Measurements from ENCODE around the gene ATG9B.
"Not testable (repeated sequence)": the region's sequence is repeated elsewhere in the genome, so short reads cannot be mapped to it uniquely, and the experiment has no call there.

The ATG9B gene

GRCh38 chr7:151053751-151054150, 29.5 kb upstream of the ATG9B start:
- TF ChIP-seq ZNF274 (IDR thresholded peaks at IDR 0.05; ENCODE audit: low read depth, low read length): no peak
- H3K4me3 ChIP-seq (ENCODE audit: low read length): no peak overlapping the region

- no peak overlapping the region for H3K4me3 ChIP-seq (ENCODE audit: low read length)
- no peak for TF ChIP-seq ZNF274 (IDR thresholded peaks at IDR 0.05; ENCODE audit: low read depth, low read length)
Observed at GRCh38 chr7:151053096-151053495, 28.8 kb upstream of the ATG9B start.

GRCh38 chr7:151051108-151051507, 26.8 kb upstream of the ATG9B start:
- TF ChIP-seq ZNF274 (IDR thresholded peaks at IDR 0.05; ENCODE audit: low read depth, low read length): no peak
- H3K4me3 ChIP-seq (ENCODE audit: low read length): no peak overlapping the region

- H3K4me3 ChIP-seq (ENCODE audit: low read length): no peak overlapping the region
- no peak for TF ChIP-seq ZNF274 (IDR thresholded peaks at IDR 0.05; ENCODE audit: low read depth, low read length)
Observed at GRCh38 chr7:151048911-151049463, 24.7 kb upstream of the ATG9B start.

GRCh38 chr7:151047976-151048815, 23.9 kb upstream of the ATG9B start, which contains the start of gene ASIC3:
Gene ASIC3, plus strand, starts transcription at chr7:151048531. Its CDS starts 355 bp downstream, at chr7:151048886.
- TF ChIP-seq ZNF274 (IDR thresholded peaks at IDR 0.05; ENCODE audit: low read depth, low read length): no peak
- H3K4me3 ChIP-seq (ENCODE audit: low read length): no peak within 1 kb of the TSS

GRCh38 chr7:151046603-151047573, 22.6 kb upstream of the ATG9B start:
- no peak for TF ChIP-seq ZNF274 (IDR thresholded peaks at IDR 0.05; ENCODE audit: low read depth, low read length)
- no peak overlapping the region for H3K4me3 ChIP-seq (ENCODE audit: low read length)

- TF ChIP-seq ZNF274 (IDR thresholded peaks at IDR 0.05; ENCODE audit: low read depth, low read length): no peak
Observed at GRCh38 chr7:151045967-151046366, 21.7 kb upstream of the ATG9B start.

GRCh38 chr7:151045262-151045661, 21.0 kb upstream of the ATG9B start:
- H3K4me3 ChIP-seq (ENCODE audit: low read length): no peak overlapping the region
- no peak for TF ChIP-seq ZNF274 (IDR thresholded peaks at IDR 0.05; ENCODE audit: low read depth, low read length)

More at GRCh38 chr7:151045967-151046366, 21.7 kb upstream of the ATG9B start:
- H3K4me3 ChIP-seq (ENCODE audit: low read length): no peak overlapping the region

- no peak for TF ChIP-seq ZNF274 (IDR thresholded peaks at IDR 0.05; ENCODE audit: low read depth, low read length)
- H3K4me3 ChIP-seq (ENCODE audit: low read length): no peak overlapping the region
Observed at GRCh38 chr7:151043959-151044358, 19.7 kb upstream of the ATG9B start.

GRCh38 chr7:151043449-151043848, 19.2 kb upstream of the ATG9B start:
- H3K4me3 ChIP-seq (ENCODE audit: low read length): not testable (repeated sequence)

- no peak for TF ChIP-seq ZNF274 (IDR thresholded peaks at IDR 0.05; ENCODE audit: low read depth, low read length)
- no peak overlapping the region for H3K4me3 ChIP-seq (ENCODE audit: low read length)
Observed at GRCh38 chr7:151040616-151041375, 16.5 kb upstream of the ATG9B start.

GRCh38 chr7:151039850-151040548, 15.7 kb upstream of the ATG9B start:
- no peak overlapping the region for H3K4me3 ChIP-seq (ENCODE audit: low read length)
- no peak for TF ChIP-seq ZNF274 (IDR thresholded peaks at IDR 0.05; ENCODE audit: low read depth, low read length)
